Measurements from ENCODE around the gene PTPRC.

- TF ChIP-seq, protein P1, sequence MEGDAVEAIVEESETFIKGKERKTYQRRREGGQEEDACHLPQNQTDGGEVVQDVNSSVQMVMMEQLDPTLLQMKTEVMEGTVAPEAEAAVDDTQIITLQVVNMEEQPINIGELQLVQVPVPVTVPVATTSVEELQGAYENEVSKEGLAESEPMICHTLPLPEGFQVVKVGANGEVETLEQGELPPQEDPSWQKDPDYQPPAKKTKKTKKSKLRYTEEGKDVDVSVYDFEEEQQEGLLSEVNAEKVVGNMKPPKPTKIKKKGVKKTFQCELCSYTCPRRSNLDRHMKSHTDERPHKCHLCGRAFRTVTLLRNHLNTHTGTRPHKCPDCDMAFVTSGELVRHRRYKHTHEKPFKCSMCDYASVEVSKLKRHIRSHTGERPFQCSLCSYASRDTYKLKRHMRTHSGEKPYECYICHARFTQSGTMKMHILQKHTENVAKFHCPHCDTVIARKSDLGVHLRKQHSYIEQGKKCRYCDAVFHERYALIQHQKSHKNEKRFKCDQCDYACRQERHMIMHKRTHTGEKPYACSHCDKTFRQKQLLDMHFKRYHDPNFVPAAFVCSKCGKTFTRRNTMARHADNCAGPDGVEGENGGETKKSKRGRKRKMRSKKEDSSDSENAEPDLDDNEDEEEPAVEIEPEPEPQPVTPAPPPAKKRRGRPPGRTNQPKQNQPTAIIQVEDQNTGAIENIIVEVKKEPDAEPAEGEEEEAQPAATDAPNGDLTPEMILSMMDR (optimal IDR thresholded peaks at IDR 0.05 in 1 of 3, IDR thresholded peaks at IDR 0.05 in 1 of 3, conservative IDR thresholded peaks at IDR 0.05 in 1 of 3; ENCODE audit: extremely low read depth in 1 of 3, insufficient read depth in 2 of 3, low read length in 3 of 3), result no peak
- no peak for TF ChIP-seq EZH2 (IDR thresholded peaks at IDR 0.05; ENCODE audit: low read length)
Observed at GRCh38 chr1:198624648-198624980, 14.2 kb upstream of the PTPRC start.

Data from keratinocyte (primary cell).